COLO668 (cell line): ENCODE data around the gene OPCML.

Source experiments
- DNase-seq: peaks from one replicate; lab custom pipeline; 2025; ENCODE audit not compliant: unreplicated experiment; lab: John Stamatoyannopoulos, UW

The OPCML gene

GRCh38 chr11:132644520-132645239 is 887.6 kb downstream of the OPCML start:
- peak; percentile 16 for DNase-seq

DNA sequence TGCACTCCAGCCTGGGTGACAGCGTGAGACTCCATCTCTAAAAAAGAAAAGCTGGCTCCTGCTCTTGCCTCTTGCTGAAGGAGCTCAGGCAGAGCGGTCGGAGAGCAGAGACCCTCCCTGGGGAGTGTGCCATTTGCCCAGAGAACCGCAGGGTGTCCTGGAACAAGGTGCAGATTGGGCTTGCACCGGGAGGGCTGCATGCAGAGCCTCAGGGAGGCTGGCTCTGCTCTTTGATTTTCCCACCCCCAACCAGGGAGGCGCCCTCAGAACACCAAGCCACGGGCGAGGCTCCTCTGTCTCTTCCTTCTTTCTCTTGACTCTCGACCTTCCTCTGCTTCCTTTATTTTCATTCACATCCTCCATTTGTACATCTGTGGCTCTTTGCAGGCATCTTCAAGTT is 889.1 kb downstream of the OPCML start:
- DNase-seq, result no peak

DNA sequence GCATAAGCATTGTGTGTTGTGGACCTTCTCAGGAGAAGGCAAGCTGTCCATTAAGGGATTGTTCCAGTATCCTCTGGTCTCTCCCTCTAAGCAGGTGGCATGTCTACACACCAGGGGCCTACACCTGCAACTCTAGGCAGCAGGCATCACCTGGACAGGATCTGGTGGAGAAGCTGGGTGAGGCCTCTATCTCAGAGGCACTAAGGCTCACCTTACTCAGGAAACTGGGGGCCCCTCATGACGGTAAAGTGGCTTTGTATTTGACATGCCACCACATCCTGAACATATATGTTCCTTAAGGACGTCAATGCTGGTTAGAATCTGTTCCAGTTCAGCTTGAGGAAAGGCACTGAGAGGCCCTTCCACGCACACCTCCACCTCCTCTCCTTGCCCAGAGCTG is 891.3 kb downstream of the OPCML start:
- peak; percentile 43 for DNase-seq

DNA sequence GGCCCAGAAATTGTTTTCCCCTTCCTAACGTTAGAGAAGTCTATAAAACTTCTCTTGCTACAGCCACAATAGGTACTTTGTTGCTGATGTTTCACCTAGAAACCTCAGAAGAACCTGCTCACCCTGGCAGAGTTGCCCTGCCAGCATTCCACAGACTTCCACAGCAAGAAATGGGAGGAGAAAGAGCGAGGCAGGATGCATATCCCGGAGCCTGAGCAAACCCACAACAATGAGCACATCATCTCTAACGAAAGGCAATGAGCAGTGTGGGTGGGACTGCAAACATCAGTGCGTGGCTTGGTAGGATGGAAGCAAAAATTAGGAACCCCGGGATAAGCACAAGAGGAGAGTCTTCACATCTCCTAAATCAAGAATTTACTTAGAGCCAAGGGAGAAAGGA is 892.3 kb downstream of the OPCML start:
- DNase-seq, result no peak

- DNase-seq, result no peak
These were observed 892.9 kb downstream of the OPCML start for GRCh38 chr11:132639403-132639802.

DNA sequence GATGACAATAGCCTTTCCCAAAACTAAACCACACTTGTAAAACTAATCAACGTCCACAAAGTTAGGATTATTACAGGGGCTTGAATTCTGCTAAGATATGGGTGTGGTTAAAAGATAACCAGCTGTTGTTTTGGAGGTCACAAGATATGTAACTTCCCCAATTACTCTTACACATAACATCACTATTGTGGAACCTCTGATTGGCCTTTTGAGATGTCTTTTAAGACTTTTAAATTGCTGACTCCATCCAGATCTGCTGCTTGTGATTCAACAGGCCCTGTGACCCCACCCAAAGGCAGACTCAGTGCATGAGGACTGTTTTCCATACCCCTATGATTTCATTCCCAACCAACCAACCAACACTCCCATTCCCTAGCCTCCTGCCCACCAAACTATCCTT is 893.9 kb downstream of the OPCML start:
- no peak for DNase-seq

- DNase-seq, result no peak
These were observed 895.8 kb downstream of the OPCML start for GRCh38 chr11:132636523-132636922.

GRCh38 chr11:132632641-132633124 is 899.6 kb downstream of the OPCML start:
- no peak for DNase-seq

DNA sequence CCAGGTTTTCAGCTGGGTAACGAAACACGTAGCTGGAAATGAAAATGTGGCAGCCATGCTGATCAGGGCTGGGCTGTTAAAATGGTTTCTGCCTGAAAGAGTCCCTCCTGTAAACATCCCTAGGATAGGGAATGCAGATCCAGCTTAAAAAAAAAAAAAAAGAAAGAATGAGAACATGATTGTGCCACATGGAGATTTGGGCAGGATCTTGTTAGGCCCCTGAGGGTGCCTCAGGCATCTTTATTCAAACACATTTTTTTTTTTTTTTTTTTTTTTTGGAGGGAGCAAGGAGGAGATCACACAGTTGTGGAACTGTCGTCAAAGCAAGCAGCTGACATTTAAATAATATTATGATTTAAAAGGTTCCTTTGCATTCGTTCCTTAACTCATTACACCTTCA is 900.3 kb downstream of the OPCML start:
- no peak for DNase-seq

DNA sequence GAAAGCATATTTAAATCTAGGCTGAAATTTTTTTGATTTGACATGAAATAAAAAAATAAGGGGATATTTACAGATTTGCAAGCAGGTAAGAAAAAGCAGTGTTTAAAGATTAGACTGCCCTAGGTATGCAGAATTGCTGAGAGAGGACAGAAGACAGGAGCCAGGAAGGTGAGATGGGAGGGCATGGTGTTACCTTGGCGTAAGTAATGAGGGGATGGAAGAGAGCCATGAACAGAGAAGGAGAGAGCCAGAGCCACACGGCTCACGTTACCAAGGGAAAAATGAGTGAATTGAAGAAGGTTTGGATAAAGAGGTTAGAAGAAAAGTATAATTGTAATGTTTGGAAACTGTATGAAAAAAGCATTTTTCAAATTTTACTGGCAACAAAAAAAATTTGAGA is 904.3 kb downstream of the OPCML start:
- DNase-seq, result no peak

DNA sequence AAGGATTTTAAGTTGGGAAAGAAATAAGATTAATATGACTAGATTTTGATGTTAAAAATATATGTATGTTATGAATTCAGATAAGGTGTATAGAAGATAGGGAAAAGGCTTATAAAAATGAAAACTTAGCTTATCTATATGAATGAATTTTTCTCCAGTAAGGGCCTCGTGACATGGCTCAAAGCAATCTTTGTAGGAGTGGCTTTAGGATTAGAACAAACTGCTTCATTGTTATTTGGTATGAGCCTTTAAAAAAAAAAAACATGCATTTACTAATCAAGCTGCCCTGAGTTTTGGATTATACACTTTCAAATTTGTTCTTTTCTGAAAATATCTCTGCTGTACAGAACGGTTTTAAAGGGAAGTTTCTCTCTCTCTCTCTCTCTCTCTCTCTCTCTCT is 905.9 kb downstream of the OPCML start:
- no peak for DNase-seq

DNA sequence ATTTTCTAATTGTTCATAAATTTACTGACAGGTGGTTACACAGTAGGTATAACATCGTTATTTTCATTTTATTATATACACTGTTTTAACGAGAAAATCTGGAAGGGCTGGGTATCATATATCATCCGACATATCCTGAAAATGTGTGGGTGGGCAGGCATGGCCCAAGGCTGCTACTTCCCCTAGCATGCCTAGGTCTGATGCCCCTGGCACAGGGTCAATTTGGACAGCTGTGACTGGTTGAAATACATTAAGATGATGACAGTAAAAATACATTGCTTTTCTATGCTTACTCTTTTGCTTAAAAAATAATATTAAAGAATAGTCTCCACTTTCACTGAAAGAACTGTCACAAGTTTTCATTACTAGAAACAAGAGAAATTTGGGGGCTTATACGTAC is 908.8 kb downstream of the OPCML start:
- DNase-seq, result no peak

DNA sequence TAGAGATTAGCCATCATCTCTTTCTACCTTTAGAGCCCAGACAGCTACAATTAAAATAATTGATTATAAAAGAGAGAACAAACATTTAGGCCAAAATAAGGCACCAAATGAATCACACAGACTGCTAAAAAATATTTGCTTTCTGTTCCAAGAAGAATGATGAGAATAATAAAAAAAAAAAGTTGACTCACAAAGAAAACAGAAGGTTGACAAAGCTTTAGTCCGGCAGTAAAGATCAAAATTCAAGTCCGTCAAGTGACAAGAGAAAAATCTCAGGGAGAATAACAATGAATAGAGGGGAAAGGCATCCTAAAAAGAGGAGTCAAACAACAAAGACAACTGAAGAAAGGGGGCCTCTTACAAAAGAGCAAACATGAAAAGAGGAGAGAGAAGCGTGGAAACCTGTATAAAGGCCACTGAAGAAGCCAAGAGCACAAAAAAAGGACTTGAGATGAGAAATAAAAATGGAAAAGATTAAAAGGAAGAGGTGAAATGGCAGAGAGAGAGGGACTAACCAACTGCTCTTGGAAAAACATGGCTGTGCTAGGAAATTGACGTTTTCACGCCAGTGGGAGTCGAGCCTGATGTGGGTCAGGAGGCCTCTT is 910.2 kb downstream of the OPCML start:
- DNase-seq, result no peak

DNA sequence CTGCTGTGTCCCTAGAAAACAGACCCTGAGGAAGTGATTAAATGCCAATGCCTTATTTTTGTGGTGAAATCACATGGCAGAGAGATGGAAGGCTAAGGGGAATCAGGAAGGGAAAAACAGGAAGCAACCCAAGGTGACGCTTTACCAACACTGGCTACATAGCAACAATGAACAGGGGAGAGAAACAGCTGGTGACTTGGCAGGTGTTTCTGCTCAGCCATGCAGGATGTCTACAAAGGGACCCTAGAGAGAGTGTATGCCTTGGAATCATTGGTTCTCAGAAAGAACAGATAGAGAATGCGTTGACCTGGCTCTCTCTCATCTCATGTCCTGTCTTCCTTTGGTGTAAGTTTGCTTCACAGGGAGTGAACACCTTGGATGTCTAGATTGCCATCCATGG is 911.9 kb downstream of the OPCML start:
- peak; percentile 69 for DNase-seq

DNA sequence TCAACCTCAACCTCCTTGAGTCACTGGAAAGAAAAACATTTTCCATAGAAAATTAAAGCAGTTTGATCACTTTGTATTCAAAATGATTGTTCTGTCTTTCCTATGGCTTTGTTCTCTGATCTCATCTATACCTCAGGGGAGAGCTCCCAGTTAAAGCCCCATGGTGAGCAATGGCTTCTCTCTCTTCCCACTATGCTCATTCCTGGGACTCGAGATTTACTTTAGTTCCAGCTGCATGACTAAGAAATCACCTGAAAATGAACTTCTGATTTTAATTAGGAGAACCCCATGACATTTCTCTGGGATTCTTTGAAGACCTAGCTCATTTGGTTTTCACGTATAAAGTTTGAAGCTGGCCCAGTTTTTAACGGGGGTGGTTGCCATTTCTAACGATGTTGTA is 921.5 kb downstream of the OPCML start:
- DNase-seq, result no peak

- DNase-seq, result no peak
These were observed 922.1 kb downstream of the OPCML start for GRCh38 chr11:132610216-132610615.

DNA sequence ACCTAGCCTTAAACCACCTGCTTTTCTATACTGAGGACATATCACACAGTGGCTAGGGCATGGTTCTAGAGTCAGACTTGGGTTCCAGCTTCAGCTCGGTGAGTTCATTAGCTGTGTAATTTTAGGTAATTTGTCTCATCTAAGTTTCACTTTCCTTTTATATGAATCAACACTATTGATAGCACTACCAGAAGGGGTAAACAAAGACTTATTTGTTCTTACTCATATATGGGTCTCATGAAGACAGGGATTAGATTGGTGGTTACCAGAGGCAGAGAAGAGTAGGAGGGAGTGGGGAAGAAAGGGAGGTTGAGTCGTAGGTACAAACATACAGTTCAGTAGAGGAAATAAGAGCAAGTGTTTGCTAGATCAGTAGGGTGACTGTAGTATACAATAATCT is 924.7 kb downstream of the OPCML start:
- no peak for DNase-seq

DNA sequence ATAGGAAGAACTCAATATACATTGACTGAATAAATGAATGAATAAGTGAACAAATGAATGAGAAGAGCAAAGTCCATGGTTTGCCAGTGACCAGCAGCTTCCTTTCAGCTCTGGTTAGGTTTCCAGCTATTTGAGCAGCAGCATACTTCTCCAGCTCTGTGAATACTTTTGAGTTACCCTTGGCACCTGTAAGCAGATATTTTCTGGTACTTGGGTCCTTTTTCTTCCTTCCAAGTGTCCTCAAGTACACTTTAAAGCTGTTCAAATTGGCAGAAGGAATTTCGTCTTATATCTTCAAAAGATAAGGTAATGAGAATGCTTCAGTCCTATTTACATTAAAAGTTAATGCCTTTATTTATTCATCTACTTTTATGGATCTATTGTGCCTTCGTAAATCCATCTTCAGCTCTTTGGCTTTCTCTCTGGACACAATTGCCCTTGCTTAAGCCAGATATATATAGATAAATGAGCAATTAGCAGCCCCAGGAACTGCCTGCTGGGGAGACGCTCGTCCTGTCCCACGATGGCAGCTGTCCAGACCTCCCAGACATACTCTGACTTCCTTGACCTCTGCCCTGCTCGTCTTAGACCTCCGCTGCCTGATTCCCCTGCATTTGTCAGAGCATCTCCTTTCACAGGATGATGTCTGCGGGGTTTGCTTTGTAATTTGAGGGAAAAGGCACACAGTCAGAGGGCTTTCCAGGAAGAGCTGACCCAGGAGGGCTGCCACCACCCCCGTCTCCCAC is 926.3 kb downstream of the OPCML start:
- DNase-seq, result no peak

GRCh38 chr11:132604431-132604830 is 927.9 kb downstream of the OPCML start:
- no peak for DNase-seq

DNA sequence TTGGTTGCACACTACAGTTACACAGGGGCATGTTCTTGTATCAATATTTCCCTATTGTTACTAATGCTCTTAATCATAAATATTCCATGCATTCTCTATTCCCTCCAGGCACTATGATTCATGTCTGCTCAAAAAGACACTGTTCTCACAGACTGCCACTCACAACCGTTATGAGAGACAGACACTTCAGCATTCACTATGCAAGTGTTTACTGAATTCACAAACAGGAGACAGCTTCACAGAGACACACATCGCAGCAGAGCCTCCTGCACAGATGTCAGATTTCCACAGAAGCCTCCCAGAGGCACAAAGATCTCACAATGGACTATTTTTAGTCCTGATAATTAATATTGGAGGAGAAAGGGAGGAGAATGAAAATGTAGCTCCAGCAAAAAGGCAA is 930.4 kb downstream of the OPCML start:
- DNase-seq, result no peak

DNA sequence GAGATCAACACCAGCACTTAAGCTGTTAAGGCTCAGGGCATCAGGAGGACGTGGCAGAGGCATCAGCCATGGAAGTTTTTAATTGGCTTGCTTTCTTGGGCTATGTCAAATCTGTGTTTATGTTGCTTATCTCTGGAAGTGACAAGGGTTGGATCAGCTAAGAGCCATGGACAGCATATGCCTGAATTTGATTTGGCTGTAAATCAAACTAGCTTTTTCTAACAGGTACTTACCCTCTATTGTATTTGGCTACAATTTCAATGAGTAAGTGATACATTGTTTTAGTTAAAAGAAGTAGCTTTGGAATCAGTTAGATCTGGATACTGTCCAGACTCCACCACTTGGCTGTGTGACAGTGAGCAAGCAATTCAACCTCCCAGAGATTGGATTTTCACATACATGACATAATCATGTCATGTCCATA is 936.6 kb downstream of the OPCML start:
- DNase-seq, result no peak

DNA sequence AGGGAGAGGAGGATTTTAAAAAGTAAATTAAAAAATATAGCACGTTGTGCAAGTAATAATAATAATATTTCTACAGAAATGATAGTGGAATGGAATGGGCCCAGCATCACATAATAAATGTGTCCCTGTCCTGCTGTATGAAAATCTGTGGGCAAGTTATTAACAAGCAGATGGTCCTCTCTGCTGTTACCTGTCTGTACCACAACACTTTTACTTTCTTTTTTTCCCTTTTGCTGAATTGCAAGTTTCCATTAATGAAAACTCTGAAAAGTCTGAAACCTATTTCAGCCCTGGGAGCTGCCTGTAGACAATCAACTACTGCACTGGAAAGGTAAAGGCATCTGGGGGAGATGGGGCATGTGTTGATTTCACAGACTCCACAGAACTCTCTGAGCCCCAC is 937.1 kb downstream of the OPCML start:
- no peak for DNase-seq
